ENCODE results near the gene STXBP1.

DNA sequence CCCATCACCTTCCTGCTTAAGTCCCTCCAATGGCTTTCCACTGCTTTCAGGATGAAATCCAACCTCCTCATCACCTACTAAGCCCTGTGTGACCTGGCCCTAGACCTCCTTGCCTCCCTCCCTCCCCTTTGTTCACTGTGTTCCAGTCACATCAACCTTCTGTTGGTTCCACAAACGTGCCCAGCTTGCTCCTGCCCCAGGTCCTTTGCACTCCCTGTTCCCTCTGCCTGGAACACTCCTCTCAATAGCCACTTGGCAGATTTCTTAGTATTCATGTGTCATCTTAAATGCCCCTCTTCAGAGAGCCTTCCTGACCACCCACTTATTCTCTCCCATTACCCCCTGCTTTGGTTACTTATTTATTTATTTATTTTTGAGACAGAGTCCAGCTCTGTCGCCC, 24.1 kb upstream of the STXBP1 start:
- TF ChIP-seq, protein P1, sequence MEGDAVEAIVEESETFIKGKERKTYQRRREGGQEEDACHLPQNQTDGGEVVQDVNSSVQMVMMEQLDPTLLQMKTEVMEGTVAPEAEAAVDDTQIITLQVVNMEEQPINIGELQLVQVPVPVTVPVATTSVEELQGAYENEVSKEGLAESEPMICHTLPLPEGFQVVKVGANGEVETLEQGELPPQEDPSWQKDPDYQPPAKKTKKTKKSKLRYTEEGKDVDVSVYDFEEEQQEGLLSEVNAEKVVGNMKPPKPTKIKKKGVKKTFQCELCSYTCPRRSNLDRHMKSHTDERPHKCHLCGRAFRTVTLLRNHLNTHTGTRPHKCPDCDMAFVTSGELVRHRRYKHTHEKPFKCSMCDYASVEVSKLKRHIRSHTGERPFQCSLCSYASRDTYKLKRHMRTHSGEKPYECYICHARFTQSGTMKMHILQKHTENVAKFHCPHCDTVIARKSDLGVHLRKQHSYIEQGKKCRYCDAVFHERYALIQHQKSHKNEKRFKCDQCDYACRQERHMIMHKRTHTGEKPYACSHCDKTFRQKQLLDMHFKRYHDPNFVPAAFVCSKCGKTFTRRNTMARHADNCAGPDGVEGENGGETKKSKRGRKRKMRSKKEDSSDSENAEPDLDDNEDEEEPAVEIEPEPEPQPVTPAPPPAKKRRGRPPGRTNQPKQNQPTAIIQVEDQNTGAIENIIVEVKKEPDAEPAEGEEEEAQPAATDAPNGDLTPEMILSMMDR (IDR thresholded peaks at IDR 0.05; ENCODE audit: control extremely low read depth in 1 of 3, insufficient read depth in 1 of 3, low read depth in 1 of 3, low read length in 3 of 3), result no peak
- TF ChIP-seq EP300 (IDR thresholded peaks at IDR 0.05; ENCODE audit: borderline replicate concordance in 1 of 2, low read depth in 2 of 2, low read length in 2 of 2) (no peak), CEBPB (IDR thresholded peaks at IDR 0.05; ENCODE audit: low read depth, low read length) (no peak)
